ENCODE data around the gene RAB7A. TPM values are rescaled to one million over a fixed set of nuclear protein-coding genes. Genes with fewer than 3 reads are reported as not detected.

The RAB7A gene
- total and polyA plus RNA-seq, 2 of the 4 experiments (the other 2 are of a cell fraction): 57.0 to 240 TPM

DNA sequence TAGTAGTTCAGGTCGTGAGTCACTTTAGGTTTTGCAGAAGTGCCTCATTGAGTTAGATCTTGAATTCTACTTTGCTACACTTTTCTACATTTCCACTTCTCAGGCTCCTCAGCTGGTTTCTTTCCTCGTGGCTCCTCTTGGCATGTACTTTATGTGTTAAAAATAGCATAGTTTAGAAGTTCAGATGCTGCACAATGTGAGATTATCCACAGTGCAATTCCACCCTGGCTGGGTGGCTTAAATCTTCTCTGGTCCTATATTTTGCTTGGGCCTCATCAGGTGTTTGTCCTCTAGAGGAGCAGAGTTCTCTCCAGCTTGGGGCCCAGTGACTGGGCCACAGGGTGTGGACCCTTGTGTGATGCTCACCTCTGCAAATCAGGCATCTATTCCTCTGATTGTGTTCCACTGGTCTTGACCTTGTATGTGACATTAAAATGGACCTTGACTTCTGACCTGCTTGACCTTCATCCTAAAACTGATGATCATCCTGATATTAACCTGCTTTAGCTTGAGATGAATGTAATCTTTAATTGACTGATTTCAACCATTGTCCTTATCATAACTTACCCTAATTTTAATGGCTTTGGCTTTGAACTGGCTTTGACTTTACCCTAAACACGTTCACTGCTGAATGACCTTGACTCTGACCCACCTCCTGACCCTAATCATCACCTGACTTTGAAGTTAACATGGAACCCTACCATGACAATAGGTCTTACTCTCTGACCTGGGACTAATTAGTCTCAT lies 89.5 kb downstream of the RAB7A start:
- intact Hi-C loops (cut with micrococcal nuclease): no loop called here
- dilution Hi-C loops (cut with HindIII; ENCODE audit: low sequenced_read_pairs, unreplicated experiment): no loop called here
- WGBS, 2 experiments (ENCODE audit: extremely low coverage in 2 of 2, insufficient read length in 1 of 2): 73% methylated on average over 1 of the region's 3 CpGs; no CpG with 5 or more reads in 1 of the 2 experiments
- no peak overlapping the region for H3K27ac ChIP-seq (ENCODE audit: insufficient read depth, low read length)
- peaks cover 6 to 52% of the 10 kb centered on the region in 2 experiments for H3K79me1 ChIP-seq (ENCODE audit: low read depth in 1 of 2, low read length in 2 of 2)
- peaks cover 7% of the 10 kb centered on the region; the same call in 1 of the 2 replicates for H3K9me1 ChIP-seq (ENCODE audit: insufficient read depth, low read length)
- in situ Hi-C loops (cut with MboI; ENCODE audit: low sequenced_read_pairs): no loop called here
- no peak overlapping the region for H3K4me2 ChIP-seq (ENCODE audit: low read depth, low read length)
- no peak overlapping the region for H4K91ac ChIP-seq (ENCODE audit: insufficient read depth, low read depth, low read length)
- DNase-seq: no peak
- H3K4me1 ChIP-seq (ENCODE audit: control insufficient read depth, insufficient read depth, low read length): no peaks in the 10 kb centered on the region
- H4K20me1 ChIP-seq (ENCODE audit: insufficient read depth, low read length): peaks cover 13% of the 10 kb centered on the region; the same call in 1 of the 2 replicates
- H3K23ac ChIP-seq (ENCODE audit: low read depth, low read length): no peak overlapping the region
- H3K4me3 ChIP-seq (ENCODE audit: insufficient read depth, low read depth, low read length): no peak overlapping the region
- TF ChIP-seq RAD21 (IDR thresholded peaks at IDR 0.05; ENCODE audit: low read length) (no peak), CEBPB (IDR thresholded peaks at IDR 0.05; ENCODE audit: low read depth, low read length) (no peak), FOS (IDR thresholded peaks at IDR 0.05; ENCODE audit: low read depth, low read length) (no peak), POLR2A (IDR thresholded peaks at IDR 0.05; ENCODE audit: low read depth, low read length) (no peak), MAZ (IDR thresholded peaks at IDR 0.05; ENCODE audit: borderline replicate concordance, low read depth, low read length) (no peak)
- TF ChIP-seq, protein P1, sequence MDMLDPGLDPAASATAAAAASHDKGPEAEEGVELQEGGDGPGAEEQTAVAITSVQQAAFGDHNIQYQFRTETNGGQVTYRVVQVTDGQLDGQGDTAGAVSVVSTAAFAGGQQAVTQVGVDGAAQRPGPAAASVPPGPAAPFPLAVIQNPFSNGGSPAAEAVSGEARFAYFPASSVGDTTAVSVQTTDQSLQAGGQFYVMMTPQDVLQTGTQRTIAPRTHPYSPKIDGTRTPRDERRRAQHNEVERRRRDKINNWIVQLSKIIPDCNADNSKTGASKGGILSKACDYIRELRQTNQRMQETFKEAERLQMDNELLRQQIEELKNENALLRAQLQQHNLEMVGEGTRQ (IDR thresholded peaks at IDR 0.05; ENCODE audit: low read depth, low read length): no peak
- TF ChIP-seq, protein P2, sequence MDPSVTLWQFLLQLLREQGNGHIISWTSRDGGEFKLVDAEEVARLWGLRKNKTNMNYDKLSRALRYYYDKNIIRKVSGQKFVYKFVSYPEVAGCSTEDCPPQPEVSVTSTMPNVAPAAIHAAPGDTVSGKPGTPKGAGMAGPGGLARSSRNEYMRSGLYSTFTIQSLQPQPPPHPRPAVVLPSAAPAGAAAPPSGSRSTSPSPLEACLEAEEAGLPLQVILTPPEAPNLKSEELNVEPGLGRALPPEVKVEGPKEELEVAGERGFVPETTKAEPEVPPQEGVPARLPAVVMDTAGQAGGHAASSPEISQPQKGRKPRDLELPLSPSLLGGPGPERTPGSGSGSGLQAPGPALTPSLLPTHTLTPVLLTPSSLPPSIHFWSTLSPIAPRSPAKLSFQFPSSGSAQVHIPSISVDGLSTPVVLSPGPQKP (IDR thresholded peaks at IDR 0.05; ENCODE audit: borderline replicate concordance, low read depth, low read length): no peak
- no peak overlapping the region for H3K14ac ChIP-seq (replicated peaks; ENCODE audit: low read depth, low read length)
- no peak overlapping the region for H3K9ac ChIP-seq (ENCODE audit: low read depth, low read length)
- BruUV-seq (replicated peaks): no TSS peak
- no peak overlapping the region for H2BK120ac ChIP-seq (ENCODE audit: low read depth, low read length)
- H2AK9ac ChIP-seq (replicated peaks; ENCODE audit: low read depth, low read length, poor library complexity): no peak overlapping the region
- H3K4ac ChIP-seq (ENCODE audit: low read depth, low read length): no peak overlapping the region
- H2BK5ac ChIP-seq (ENCODE audit: low read depth, low read length, poor library complexity, severe bottlenecking): no peak overlapping the region
- no peaks in the 10 kb centered on the region for H3K27me3 ChIP-seq (ENCODE audit: control insufficient read depth, insufficient read depth, low read length)
- H3K56ac ChIP-seq (ENCODE audit: extremely low read depth, insufficient read depth, low read length): no peak overlapping the region
- H2AFZ ChIP-seq (replicated peaks; ENCODE audit: low read length, poor library complexity): no peak overlapping the region
- peaks cover 45% of the 10 kb centered on the region for H3K36me3 ChIP-seq (ENCODE audit: control insufficient read depth, insufficient read depth, low read length)
- no peak overlapping the region for H4K5ac ChIP-seq (ENCODE audit: low read depth, low read length)
- no peak overlapping the region for H2BK20ac ChIP-seq (ENCODE audit: low read depth, low read length)
- H3K9me3 ChIP-seq (ENCODE audit: control insufficient read depth, insufficient read depth, low read length): no peaks in the 10 kb centered on the region
- CTCF ChIA-PET: no interaction called here
- H3K18ac ChIP-seq (ENCODE audit: low read depth, low read length): no peak overlapping the region
- no peak overlapping the region for H4K8ac ChIP-seq (ENCODE audit: low read depth in 2 of 2, low read length in 2 of 2)
- no peak for ATAC-seq (ENCODE audit: low read depth)
- POLR2A ChIA-PET (ENCODE audit: unreplicated experiment): no interaction called here
- H2AK5ac ChIP-seq (ENCODE audit: low read depth, low read length): no peak overlapping the region
- H2BK15ac ChIP-seq (ENCODE audit: low read depth, low read length): no peak overlapping the region
